GM18858 (cell line): ENCODE data around the gene TMPRSS7.
"Not testable (repeated sequence)": the region's sequence is repeated elsewhere in the genome, so short reads cannot be mapped to it uniquely, and the experiment has no call there.

Experiments
- ATAC-seq: cut with Tn5 transposase; IDR thresholded peaks from one replicate; pipeline ENCODE4 v1.9.1; 2021; ENCODE audit not compliant: unreplicated experiment

The TMPRSS7 gene

DNA sequence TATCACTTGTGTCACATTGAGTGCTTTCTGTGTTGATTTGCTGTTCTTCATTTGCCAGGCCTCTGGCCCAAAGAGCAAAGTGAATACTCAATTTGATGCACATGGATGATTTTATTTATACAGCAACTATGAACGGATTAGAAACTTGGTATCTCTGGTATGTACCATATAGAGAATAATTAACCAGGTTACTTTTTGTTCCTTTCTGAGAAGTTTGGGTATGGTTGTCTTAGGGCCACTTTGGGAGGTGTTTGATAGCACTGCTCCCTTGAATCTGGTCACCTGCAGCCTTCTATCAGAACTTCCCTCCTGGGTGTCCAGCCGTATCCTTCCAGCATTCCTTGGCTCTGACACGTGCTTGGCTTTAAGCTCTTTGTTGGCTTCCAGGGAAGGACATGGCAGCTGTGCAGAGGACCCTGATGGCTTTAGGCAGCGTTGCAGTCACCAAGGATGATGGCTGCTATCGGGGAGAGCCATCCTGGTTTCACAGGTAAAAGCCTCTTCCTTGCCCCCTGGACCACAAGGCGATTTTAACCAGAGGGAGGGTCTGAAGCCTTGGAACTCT lies 23.1 kb upstream of the TMPRSS7 start:
- no peak for ATAC-seq

DNA sequence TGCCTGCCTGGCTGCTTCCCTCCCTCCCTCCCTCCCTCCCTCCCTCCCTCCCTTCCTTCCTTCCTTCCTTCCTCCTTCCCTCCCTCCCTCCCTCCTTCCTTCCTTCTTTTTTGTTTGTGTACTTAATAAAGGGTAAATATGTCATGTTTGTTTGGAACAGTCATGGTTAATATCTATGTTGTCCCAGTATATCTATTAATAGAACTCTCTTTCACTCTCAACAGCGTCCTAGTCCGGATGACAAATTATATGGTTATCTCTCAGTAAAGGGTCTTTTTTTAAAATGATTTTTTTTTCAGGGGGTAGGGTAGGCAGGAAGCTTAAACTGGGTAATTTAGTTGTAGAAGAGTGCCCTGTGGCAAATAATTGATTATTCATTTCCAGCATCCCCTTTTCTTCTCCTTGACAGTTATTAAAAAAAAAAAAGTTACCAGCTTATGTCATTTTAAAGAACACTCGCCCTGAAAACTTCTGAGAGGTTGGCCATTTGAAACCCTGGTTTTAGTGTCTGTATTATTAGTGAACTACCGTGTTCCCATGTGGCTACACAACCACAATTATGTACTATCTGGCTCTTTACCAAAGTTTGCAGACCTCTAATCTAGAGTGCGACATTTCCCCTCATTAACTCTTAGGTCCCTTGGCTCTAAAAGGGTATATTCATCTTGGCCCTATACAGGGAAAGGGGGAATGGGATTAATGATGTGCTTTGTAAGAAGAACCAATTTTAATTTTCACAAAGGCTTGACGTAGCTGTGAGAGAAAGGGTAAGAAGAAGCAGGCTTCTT lies 22.1 kb upstream of the TMPRSS7 start:
- ATAC-seq, result no peak

DNA sequence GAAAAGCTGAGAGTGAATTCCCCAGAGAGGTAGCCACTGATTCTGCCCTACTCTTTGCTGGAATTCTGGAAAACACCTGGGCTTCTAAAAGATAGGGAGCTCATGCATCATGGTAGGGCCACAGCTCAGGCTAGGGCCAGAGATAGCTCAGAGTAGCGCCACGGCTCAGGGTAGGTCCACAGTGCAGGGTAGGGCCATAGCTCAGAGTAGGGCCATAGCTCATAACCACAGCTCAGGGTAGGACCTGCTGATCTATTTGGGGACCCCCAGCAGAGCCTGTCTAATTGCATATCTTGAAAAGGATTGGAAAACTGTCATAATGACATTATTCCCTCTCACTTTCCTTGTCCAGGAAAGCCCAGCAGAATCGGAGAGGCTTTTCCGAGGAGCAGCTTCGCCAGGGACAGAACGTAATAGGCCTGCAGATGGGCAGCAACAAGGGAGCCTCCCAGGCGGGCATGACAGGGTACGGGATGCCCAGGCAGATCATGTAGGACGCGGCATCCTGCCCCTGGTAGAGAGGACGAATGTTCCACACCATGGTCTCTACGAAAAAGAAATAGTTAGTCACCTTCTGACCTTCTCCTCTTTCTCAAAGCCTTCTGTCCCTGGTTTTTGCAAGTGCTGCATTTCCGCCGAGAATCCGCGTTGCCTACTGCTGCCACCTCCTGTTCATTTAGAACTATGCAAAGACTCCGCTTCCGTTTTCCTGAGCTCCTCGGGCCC lies 21.3 kb upstream of the TMPRSS7 start:
- ATAC-seq, result peak; percentile 83

DNA sequence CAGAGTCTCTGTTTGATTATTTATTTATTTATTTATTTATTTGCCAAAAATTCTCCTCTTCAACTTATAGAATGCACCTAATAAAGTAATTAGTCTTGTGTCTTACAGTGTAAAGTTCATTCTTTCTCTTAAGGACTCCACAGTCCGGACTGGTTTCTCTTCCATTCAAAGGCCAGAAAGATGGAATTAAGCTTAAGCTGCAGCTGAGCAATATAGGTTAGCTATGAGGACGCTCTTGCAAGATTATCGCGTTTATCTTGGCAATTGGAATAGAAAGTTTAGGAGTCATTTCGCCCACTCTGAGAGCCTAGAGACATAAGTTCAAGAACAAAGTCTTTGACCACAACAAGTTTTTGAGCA lies 20.8 kb upstream of the TMPRSS7 start:
- ATAC-seq, result peak; percentile 16

DNA sequence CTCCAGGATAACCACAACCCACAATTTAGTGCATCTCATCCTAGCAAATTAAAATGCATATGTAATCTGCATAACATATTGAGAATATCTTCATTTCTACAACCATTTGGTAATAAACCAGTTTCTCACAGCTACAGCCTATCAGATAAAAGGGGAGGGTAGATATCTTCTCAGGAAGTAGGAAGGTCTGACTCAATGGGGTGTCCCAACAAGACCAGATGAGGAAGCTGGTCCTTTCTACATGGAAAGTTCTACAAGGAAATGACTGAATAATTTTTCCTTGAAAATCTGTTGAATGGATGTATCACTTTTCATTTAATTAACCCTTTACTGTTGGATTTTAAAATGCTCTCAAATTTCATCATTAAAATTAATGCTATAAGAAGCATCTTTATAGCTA lies 17.4 kb upstream of the TMPRSS7 start:
- no peak for ATAC-seq

DNA sequence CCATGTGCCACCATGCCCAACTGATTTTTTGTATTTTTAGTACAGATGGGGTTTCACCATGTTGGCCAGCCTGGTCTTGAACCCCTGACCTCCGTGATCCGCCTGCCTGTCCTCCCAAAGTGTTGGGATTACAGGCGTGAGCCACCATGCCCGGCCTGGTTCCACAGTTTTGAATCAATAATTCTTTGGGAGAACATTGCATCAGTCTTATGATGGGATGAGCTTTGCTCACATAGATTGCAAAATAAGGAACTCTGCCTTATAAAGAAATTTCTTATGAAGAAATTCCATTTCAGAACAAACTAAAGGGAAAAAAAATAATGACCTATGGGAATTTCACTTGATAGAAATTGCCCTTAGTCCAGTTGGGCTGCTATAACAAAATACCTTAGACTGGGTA lies 15.8 kb upstream of the TMPRSS7 start:
- ATAC-seq, result no peak

DNA sequence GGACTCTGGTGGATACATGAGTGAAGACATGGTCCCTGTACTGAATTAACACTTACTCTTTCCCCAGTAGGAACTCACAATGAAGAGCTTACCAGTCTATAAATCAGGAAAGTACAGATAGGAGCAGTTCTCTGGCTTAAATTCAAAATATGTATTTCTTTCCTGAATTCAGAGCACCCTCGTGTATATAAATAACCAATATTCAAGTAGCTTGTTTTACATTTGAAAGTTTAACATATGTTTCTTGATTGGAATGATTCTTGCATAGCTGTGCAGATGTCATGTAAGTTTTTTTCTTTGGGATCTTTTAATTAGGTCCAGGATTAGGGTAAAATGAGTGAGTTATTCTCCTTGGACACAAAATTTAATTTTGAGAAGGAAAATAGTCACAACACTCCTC lies 14.8 kb upstream of the TMPRSS7 start:
- no peak for ATAC-seq

DNA sequence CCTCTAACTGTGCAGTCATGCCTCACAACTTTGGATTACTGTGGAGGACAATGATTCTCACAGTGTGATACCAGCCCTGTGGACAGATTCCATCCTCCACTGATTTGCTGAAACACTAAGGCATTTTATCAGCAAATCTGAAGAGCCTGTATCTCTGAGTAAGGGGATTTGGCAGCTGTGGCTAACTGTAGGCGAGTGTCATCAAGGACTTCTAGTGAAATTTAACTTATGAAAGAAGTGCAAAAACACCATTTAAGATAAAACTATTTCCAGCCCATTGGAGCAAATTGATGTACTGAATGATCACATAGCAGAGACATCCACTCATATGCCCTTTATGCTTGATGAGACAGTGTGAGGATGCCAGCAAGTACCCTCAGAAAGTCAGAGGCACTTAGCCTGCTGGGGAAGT lies 13.9 kb upstream of the TMPRSS7 start:
- no peak for ATAC-seq

DNA sequence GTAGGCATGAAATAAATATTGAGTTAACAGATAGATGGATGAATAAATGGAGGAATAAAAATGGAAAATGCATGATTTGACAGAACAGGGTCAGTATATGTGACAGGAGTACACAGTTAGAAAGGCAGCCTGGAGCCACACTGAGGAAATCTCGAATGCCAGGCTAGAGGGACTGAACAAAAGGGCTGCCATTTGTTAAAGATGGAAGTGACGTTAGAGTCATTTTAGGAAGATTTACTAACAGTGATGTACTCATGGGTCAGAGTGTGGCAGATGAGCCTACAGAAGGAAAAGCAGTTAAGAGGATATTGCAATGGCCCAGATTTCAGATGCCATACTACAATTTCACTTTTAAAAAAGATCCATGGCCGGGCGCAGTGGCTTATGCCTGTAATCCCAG lies 7.4 kb upstream of the TMPRSS7 start:
- no peak for ATAC-seq

DNA sequence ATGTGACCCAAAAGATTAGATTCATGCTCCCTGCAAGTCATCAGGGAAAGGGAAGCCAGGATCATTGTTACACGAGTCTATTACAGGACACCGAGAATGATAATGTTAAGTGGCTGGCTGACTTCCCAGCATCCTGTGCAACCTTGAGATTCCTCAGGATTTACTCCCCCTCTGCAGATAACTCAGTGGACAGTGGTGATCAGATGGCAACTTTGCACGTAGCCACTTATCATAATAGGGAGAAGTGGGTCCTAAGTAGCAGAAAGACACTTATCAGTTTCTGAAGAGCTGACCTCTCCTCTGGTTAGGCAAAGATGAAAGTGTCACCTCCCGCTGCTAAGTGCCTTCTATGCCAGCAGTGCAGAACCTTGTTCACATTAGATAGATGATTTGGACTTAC lies 6.7 kb upstream of the TMPRSS7 start:
- ATAC-seq, result no peak

DNA sequence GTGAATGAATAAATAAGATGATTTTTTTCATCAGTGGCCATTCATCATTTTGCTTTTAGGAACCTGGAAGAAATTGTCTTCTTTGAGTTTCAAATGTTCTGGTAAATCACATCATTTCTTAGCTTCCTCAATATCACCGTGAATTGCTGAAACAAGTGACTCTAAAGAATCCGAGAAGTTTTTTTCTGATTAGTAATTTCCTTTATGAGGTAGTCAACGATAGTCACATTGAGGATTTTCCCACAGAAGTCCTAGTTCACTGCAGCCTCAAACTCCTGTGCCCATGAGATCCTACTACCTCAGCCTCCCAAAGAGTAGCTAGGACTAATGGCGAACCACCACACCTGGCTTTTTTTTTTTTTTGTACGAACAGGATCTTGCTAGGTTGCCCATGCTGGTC lies 3.6 kb upstream of the TMPRSS7 start:
- no peak for ATAC-seq

DNA sequence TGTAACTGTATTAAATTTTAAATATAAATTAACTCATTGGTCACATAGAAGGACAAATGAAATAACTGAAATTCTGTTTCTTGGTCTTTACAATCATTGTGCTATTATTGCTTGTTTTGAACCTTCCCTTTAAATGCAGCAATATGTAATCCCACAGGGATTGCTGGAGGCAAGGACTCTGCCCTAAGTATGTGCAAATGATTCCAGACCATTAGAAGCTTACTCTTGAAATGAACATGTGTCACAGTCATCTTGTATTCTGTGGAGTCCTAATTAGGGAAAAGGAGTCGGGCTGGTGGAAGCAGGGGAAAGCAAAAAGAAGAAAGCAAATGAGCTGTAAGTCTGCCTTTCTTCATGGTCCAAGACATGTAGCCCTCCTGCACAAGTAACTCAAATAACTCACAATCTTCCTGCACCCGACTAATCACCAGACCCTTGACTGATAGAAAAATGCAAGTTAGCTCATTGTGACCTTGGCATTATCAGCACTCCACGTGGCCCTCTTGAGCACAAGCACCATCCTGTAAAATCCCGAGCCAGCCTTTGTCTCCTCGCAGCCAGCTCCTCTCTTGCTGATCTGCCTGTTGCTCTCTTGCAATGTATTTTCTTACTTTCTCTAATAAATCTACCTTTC lies 2.3 kb upstream of the TMPRSS7 start:
- ATAC-seq, result no peak

DNA sequence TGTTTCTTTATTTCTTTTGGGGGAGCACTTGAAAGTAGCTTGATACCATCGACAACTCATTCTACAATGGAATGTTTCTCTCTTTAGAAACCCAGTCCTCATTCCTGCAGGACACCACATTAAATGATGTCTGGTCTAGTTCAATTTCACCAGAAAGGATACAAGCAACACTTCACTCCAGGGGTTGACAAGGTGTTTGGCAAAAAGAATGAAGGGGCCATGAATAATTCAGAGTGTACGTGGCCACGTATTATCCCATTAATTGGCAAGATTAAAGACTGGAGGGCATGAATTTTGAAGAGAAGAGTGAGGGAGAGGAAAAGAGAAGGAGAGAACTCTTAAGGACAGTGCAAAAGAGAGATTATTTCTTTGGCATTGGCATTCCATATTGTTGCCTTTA lies 705 bp downstream of the TMPRSS7 start:
- ATAC-seq, result no peak

DNA sequence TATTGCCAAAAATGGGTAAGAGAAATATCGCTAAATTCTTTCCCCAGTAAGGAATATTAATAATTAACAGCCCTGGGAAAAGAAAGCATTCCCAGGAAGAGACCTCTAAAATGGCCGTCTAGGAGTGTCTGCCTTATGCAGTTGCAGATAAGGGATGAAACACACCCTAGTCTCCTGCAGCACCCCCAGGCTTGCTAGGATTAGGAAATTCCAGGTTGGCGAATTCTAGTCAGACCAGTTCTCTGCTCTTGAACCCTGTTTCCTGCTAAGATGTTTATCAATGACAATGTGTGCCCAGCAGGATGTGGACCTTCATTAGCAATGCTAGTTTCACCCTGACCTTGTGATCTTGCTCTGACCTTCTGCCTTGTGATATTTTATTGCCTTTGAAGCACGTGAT lies 2.7 kb downstream of the TMPRSS7 start:
- not testable (repeated sequence) for ATAC-seq

DNA sequence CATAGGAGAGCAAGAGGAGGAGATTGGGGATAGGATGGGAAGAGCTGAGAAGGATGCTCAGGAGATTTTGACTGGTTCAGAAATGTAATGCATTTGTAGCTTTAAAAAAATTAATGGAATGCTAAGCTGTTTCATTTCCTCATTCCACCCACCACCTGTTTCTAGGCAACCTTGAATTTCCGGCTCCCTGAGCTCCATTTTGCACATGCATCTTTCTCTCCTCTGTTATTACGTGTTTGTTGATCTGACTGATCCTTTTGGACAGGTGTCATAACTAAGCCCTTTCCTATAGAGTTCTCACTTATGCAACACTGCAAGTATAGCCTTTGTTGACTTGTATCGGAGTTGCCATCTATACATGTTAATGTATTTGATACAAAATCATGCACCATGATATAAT lies 4.3 kb downstream of the TMPRSS7 start:
- ATAC-seq, result peak; percentile 68

DNA sequence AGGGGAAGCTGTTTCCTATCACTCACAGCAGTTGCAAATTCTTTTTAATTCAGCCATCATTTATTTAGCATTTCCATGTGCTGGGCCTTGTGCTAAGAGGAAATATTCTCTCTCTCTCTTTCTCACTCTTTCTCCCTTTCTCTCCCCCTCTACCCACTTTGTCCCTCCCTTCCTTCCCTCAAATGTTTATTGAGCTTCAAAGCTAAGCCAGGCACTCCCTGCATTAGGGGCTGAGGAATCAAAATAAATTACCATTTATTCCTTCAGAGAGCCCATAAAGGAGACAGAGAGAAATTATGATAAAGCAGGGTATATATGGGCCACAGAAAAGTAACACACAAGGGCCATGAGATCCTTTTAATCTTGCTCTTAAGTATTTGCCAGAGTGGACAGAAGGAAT lies 6.8 kb downstream of the TMPRSS7 start:
- ATAC-seq, result no peak

DNA sequence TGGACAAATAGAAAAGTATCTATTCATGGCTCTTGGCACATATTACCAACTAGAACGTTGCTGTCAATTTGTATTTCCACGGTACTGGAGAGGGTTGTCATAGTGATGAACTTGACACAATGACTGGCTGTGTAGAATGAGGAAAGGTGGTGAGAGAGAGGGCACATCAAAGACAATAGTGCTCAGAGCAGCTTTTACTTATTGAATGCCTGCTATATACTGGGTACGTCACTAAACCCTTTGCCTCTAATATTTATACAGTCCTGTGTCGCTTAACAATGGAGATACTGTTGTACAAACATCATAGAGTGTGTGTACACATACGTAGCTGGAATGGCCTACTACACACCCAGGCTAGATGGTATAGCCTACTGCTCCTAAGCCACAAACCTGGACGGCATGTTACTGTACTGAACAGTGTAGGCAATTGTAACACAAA lies 8.3 kb downstream of the TMPRSS7 start:
- no peak for ATAC-seq

DNA sequence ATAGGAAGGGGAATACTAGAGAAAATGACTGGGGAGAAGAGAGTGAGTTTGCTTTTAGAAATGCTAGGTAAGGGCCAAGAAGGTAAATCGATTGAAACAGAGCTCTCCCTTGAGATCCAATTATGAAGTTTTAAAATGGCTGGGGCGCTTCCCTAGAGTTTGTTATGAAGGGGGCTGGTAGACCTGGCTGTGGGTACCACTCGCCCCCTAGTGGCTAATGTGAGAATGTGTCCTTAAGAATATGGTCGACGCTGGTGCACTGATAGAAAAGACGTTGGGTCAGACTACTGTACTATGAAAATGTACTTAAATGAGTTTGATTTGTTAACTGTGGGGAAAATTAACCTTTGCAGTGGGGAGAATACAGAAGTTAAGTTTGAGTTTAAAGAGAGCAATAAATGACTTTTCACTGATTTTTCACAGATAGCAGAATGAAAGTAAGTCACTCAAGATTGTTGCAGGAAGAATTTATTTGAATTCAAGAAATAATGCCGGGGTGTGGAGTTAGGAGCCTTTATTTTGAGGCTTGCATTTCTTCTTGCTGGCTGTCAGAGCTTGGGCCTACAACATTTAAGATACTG lies 9.2 kb downstream of the TMPRSS7 start:
- peak; percentile 86 for ATAC-seq

DNA sequence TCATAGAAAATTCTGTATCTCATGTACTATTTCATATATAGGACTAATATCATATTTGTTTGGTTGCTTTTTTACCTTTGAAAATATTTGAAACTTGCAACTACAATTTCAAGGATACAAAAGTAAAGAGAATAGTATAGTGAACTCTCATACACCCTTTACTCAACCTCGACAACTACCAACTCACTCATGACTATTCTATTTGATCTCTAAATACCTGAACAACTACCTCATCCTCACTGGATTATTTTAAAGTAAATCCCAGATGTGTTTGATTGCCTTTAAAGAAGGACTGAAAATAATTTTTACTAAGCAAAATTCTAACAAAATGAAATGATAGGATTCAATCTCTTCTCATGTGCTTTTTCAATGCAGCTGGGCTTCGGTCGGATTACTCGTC lies 12.1 kb downstream of the TMPRSS7 start:
- ATAC-seq, result no peak

DNA sequence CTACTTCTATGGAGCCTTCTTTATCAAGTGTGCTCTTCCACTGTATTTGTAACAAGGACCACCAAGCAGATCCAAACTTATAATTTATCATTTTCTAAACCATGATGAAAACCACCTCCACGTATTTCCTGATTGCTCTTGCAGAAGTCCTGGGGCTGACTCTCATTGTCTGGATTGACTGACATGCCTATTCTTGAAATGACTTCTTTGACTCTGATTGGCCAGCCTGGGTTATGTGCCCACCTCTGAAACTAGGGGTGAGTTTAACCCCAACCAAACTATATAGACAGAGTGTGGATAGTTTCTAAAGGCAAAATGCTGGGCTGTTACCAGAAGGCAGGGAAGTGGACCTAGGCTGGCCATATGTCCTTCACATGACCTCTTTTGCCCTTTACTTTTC lies 12.7 kb downstream of the TMPRSS7 start:
- no peak for ATAC-seq

DNA sequence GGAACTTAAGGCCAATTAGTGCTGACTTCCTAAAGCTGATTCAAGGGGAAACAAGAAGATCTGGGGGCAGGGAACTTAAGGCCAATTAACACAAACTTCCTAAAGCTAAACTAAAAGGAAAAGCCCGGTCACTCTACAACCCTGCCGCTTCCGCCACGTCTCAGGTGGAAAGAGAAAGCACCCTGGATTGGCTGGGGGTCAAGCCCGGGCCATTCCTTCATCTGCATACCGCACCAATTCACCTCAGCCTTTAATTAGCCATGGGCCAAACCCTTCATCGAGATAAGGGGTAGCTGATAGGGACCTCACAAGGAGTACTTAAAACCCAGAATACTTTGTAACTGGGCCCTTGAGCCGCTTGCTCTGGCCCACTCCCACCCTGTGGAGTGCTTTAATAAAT lies 14.4 kb downstream of the TMPRSS7 start:
- ATAC-seq, result no peak

DNA sequence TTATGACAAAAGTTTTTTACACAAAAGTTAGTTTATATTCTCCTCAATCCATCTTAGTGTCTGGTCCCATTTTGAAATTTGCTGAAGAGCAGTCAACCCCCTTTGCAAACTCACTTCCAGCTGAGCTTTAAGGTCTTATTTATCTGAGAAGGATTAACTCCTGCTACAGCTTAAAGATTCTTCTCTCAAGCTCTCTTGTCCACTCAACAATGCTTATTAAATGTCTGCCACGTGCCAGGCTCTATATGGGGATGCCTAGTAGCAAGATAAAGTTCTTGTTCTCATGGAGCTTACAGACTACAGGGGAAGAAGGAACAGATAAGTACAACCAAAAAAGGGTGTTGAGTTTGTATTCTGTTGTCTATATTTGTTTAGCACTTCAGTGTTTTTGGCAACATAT lies 18.7 kb downstream of the TMPRSS7 start:
- no peak for ATAC-seq
